ENCODE data around the gene SCGB2B2.
"Not testable (repeated sequence)": the region's sequence is repeated elsewhere in the genome, so short reads cannot be mapped to it uniquely, and the experiment has no call there.

- TF ChIP-seq EZH2 (IDR thresholded peaks at IDR 0.05; ENCODE audit: insufficient read depth, poor library complexity, severe bottlenecking); EZH2phosphoT487 (IDR thresholded peaks at IDR 0.05; ENCODE audit: insufficient read depth, low read depth): not testable (repeated sequence)
Observed at GRCh38 chr19:34665275-34665674, 11.7 kb downstream of the SCGB2B2 start.
